ENCODE data around the gene LRFN2.

GRCh38 chr6:40587240-40588069 is at the start of gene LRFN2:
- TF ChIP-seq, protein P1, sequence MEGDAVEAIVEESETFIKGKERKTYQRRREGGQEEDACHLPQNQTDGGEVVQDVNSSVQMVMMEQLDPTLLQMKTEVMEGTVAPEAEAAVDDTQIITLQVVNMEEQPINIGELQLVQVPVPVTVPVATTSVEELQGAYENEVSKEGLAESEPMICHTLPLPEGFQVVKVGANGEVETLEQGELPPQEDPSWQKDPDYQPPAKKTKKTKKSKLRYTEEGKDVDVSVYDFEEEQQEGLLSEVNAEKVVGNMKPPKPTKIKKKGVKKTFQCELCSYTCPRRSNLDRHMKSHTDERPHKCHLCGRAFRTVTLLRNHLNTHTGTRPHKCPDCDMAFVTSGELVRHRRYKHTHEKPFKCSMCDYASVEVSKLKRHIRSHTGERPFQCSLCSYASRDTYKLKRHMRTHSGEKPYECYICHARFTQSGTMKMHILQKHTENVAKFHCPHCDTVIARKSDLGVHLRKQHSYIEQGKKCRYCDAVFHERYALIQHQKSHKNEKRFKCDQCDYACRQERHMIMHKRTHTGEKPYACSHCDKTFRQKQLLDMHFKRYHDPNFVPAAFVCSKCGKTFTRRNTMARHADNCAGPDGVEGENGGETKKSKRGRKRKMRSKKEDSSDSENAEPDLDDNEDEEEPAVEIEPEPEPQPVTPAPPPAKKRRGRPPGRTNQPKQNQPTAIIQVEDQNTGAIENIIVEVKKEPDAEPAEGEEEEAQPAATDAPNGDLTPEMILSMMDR (IDR thresholded peaks at IDR 0.05): peak; percentile 62 to 86 (median 72)
- no peak for TF ChIP-seq POLR2A (IDR thresholded peaks at IDR 0.05)
